Body of pancreas (tissue), 4 donors: ENCODE measurements around the gene PDK2.

Source experiments
- CTCF ChIP-seq, 7 experiments: fragments of 450-650 bp in 4 of 7; fragments of 200-600 bp in 3 of 7; sonication (generic) in 3 of 7; IDR thresholded peaks; one replicate each; pipeline ENCODE4 v1.5.1; 2016 to 2019; ENCODE audit warnings: antibody characterized with exemption in 7 of 7
- POLR2A ChIP-seq, 3 donors: fragments of 450-650 bp; IDR thresholded peaks; one replicate each; pipeline ENCODE4 v1.6.1; 2016; ENCODE audit warnings: antibody characterized with exemption in 3 of 3, mild to moderate bottlenecking in 2 of 3

- TF ChIP-seq CTCF (IDR thresholded peaks at IDR 0.05) (no peak), POLR2A (IDR thresholded peaks at IDR 0.05) (no peak)
These were observed 12.8 kb downstream of the PDK2 start for GRCh38 chr17:50107790-50108414.
